GM18498 (cell line): Measurements from ENCODE around the gene OSBP2.
"Not testable (repeated sequence)": the region's sequence is repeated elsewhere in the genome, so short reads cannot be mapped to it uniquely, and the experiment has no call there.

Source experiments
- ATAC-seq: cut with Tn5 transposase; IDR thresholded peaks from one replicate; pipeline ENCODE4 v1.9.1; 2021; ENCODE audit warnings: mild to moderate bottlenecking, moderate library complexity; ENCODE audit not compliant: unreplicated experiment

The OSBP2 gene

GRCh38 chr22:30754521-30754920, 59.8 kb downstream of the OSBP2 start:
- ATAC-seq, result no peak

DNA sequence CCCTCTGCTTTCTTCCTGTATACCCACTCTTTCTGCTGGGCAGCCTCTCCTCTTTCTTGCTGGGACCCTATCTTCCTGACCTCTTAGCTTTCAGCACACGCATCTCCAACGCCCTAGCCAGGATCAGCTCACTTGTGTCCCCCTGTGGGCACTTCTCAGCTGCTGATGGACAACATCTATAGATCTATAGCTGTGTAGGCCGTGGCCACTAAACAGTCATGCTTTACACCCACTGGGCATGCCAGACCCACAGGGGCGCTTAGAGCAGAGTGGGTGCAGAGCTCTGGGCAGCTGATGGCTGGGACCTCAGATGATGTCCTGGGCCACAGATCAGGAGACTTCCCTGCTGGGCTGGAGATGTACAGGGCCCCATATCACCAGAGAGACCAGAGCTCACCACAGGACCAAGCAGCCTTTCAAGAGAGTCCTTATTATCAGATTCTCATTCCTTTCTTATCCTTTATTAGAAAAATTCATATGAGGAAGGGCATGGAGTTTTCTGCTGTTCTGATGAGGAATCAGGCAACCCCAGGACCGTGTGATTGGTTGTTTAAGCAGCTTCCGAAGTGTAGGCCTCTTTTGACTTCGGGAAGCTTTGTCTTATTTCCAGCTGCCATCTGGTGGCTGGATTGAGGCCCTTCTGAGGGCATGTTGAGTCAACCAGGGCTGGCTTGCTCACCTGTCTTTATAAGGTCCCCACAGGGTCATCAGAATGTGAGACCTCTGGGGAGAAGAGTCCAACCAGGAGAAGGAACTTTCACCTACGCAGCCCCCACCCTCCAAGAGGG, 60.5 kb downstream of the OSBP2 start:
- no peak for ATAC-seq

DNA sequence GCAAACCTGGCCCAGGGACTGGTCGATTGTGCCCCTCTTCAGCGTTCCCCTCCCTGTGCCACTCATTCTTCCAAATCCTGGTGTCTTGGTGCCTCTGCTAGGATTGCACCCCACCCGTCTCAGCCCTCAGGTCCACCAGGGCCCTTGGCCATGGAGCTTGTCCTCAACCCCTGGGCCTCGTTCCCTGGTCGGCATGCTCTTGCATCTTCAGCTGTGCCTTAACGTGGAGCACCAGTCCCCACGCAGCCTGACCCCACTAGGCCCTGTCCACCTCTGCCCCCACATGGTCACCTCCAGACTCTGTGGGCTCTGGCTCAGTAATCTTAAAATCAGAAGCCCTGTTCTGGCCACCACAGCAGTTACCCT, 61.1 kb downstream of the OSBP2 start:
- ATAC-seq, result no peak

- ATAC-seq, result no peak
These were observed 69.4 kb downstream of the OSBP2 start for GRCh38 chr22:30763815-30764673.

- no peak for ATAC-seq
These were observed 73.0 kb downstream of the OSBP2 start for GRCh38 chr22:30767661-30768060.

DNA sequence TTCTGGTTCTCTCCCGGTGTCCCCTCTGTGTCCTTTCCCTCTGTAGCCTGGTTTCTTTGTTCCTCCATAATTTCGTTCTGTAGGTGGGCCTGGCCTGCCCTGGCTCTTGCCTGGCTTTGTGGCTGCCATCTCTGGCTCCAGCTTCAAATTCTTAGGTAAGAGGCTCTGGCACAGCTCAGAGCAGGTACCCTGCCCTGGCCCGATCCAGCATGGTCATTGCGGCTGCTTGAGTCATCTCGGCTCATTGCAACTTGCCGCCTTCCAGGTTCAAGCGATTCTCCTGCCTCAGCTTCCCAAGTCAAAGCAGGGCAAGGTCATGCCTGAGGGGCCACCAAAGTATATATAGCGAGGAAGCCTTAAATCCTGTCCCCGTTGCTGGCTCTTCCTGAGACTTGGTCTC, 76.0 kb downstream of the OSBP2 start:
- no peak for ATAC-seq

GRCh38 chr22:30773919-30774318, 79.2 kb downstream of the OSBP2 start:
- no peak for ATAC-seq

GRCh38 chr22:30774566-30774965, 79.9 kb downstream of the OSBP2 start:
- no peak for ATAC-seq

GRCh38 chr22:30776476-30776875, 81.8 kb downstream of the OSBP2 start:
- no peak for ATAC-seq

GRCh38 chr22:30777146-30777545, 82.5 kb downstream of the OSBP2 start:
- ATAC-seq, result not testable (repeated sequence)

DNA sequence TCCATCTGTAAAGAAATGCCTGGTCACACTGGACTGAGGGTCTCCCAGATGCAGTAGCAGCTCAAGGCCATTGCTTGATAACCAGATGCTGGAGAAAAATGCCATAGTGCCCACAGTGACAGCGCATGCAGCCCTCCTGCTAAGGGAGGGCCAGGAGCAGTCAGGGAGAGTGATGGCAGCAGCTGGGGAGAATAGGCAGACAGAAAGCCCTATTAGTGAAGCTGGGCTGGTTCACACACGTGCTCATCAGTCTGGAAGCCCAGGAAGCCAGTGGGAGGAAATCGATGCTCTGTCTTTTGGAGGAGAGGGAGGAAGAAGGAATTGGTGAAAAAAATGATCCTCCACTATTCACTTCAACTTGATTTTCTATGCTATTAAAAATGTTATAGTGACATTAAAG, 82.9 kb downstream of the OSBP2 start:
- ATAC-seq, result no peak

DNA sequence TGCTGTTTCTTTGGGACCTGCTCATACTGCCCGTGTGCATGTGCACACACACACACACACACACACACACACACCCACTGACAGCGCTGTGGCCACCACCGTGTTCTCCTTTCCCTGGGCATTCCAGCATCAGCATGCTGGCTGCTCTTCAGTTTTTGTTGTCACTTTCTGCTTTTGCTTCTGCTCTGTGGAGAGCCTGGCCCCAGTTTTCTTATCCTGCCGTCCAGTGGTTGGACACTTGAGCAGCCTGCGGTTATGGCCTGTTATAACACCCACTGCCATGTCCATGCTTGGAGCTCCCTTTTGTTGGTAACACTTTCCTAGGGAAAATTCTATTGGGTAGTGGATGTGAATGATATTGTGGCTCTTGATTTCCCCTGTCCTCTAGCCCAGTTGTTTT, 83.6 kb downstream of the OSBP2 start:
- no peak for ATAC-seq

- ATAC-seq, result no peak
These were observed 85.4 kb downstream of the OSBP2 start for GRCh38 chr22:30780026-30780425.

DNA sequence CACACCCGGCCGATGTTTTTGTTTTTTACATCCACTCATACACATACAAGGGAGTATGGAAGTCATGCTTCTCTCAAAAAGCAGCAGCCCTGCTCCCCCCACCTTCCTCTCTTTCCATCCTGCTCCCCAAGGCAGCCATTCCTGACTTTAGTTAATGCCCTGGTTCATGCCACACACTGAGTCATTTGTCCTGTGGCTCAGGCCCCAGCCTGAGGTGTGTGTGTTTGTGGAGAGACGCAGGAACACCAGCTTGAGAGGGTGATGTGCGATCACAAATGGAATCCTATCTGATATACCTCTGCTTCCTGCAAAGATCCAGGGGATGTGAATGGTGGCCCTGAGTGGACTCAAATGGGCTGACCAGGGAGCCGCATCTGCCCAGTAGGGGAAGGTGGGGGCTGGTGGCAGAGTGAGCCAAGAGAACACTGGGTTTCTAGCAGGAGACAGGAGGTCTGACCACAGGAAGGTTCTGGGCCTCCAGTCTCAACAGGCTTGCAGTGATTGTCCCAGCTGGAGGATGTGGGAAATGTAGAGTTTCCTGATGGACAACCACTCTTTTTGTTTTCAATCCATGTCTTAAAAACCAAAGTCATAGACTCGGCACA, 86.7 kb downstream of the OSBP2 start:
- no peak for ATAC-seq

DNA sequence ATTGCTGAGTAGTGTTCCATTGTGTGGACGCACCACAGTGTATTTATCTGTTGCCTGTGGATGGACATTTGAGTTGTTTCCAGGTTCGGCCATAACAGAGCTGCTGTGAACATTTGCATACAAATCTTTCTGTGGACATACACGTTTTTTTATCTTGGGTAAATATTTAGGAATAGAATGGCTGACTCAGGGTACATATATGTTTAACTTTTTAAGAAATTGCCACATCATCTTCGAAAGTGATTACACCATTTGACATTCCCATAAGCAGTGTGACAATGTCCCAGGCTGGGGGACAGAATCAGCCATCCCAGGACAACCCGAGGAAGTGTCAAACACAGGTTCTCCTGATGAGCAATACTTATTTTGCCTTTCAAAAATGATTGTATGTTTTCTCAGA, 87.9 kb downstream of the OSBP2 start:
- ATAC-seq, result no peak

DNA sequence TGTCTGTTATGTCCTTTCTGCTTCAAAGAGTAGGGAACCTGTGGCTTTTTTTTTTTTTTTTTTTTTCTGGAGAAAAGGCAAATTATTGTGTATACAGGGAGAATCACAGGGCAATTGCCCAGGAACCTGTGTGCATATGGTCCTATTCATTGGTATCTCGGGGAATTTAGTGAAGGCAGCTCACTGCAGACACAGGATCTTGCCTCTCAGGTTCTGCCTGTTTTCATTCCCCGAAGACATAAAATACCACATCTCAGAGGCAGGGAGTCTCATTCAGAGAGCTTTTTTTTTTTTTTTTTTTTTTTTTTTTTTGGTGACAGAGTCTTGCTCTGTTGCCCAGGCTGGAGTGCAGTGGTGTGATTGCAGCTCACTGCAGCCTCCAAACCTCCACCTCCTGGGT, 88.3 kb downstream of the OSBP2 start:
- ATAC-seq, result no peak

DNA sequence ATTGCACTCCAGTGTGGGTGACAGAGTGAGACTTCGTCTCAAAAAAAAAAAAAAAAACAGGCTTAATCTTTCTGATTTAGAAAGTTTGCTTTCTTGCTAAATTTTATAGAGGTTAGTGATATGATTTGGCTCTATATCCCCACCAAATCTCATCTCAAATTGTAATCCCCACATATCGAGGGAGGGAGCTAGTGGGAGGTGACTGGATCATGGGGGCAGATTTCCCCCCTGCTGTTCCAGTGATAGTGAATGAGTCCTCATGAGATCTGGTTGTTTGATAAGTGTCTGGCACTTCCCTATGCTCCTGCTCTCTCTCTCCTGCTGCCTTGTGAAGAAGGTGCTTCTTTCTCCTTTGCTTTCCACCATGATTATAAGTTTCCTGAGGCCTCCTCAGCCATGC, 90.9 kb downstream of the OSBP2 start:
- no peak for ATAC-seq

- ATAC-seq, result no peak
These were observed 95.7 kb downstream of the OSBP2 start for GRCh38 chr22:30790366-30790765.

GRCh38 chr22:30792456-30792855, 97.8 kb downstream of the OSBP2 start:
- no peak for ATAC-seq

GRCh38 chr22:30795118-30795517, 100.4 kb downstream of the OSBP2 start:
- ATAC-seq, result no peak

DNA sequence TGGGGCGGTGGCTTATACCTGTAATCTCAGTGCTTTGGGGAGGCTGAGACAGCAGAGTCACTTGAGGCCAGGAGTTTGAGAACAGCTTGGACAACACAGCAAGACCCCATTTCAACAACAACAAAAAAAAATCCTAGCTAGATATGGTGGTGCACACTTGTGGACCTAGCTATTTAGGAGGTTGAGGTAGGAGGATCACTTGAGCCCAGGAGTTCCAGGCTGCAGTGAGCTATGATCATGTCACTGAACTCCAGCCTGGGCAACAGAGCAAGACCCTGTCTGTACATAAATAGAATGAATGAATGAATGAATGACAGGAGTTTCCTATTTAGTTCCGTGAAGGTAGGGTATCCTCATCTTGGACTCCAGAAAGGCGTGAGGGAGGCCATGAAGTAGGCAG, 107.0 kb downstream of the OSBP2 start:
- no peak for ATAC-seq
